ENCODE results near the gene LGALS7B. TPM values are rescaled to one million over a fixed set of nuclear protein-coding genes. Genes with fewer than 3 reads are reported as not detected.
"Not testable (repeated sequence)": the region's sequence is repeated elsewhere in the genome, so short reads cannot be mapped to it uniquely, and the experiment has no call there.

Gene LGALS7B
- total and polyA plus RNA-seq, 2 donors (not counting 1 experiment from before 2014, with no cell fraction given), result not detected

- ChIA-PET CTCF (no interaction called here), POLR2A (no interaction called here)
- Mint-ChIP-seq H3K27me3 (no peaks in the 10 kb centered on the region), H3K4me1 (peaks cover 4% of the 10 kb centered on the region), H3K9me3 (ENCODE audit: insufficient read depth) (no peaks in the 10 kb centered on the region), H3K27ac (no peak overlapping the region), H3K4me3 (no peak overlapping the region)
- Histone ChIP-seq H3K79me2 (ENCODE audit: control insufficient read depth, insufficient read depth, low read length) (no peaks in the 10 kb centered on the region), H3K9ac (ENCODE audit: low read length) (no peak overlapping the region), H2AFZ (ENCODE audit: insufficient read depth, low read depth, low read length, poor library complexity, severe bottlenecking) (no peak overlapping the region), H3K27ac (ENCODE audit: low read length in 2 of 2) (no peak overlapping the region), H3K4me2 (replicated peaks; ENCODE audit: low read depth, low read length, poor library complexity, severe bottlenecking) (no peak overlapping the region), H3K4me3 (ENCODE audit: control extremely low read depth in 1 of 5, extremely low read depth in 1 of 5, insufficient read depth in 1 of 5, low read depth in 2 of 5, low read length in 4 of 5) (no peak overlapping the region), H3K9me3 (ENCODE audit: control extremely low read depth in 1 of 3, control insufficient read depth in 2 of 3, insufficient read depth in 1 of 3, low read length in 2 of 3) (no peaks in the 10 kb centered on the region), H3K27me3 (replicated peaks in 1 of 4; ENCODE audit: control extremely low read depth in 1 of 4, control insufficient read depth in 3 of 4, insufficient read depth in 4 of 4, low read length in 3 of 4) (no peaks in the 10 kb centered on the region), H3K36me3 (replicated peaks in 1 of 2; ENCODE audit: control extremely low read depth in 1 of 2, control insufficient read depth in 1 of 2, extremely low read depth in 1 of 2, insufficient read depth in 2 of 2, low read length in 1 of 2) (no peaks in the 10 kb centered on the region), H4K20me1 (ENCODE audit: control insufficient read depth, insufficient read depth, low read length, poor library complexity, severe bottlenecking) (no peaks in the 10 kb centered on the region), H3K4me1 (ENCODE audit: control insufficient read depth in 2 of 2, insufficient read depth in 2 of 2, low read length in 2 of 2) (peaks cover 4 to 8% of the 10 kb centered on the region in 2 donors)
- WGBS (ENCODE audit: insufficient coverage), result 100% methylated on average over 2 of the region's 4 CpGs
- TF ChIP-seq CTCF (IDR thresholded peaks at IDR 0.05) (no peak), EZH2 (IDR thresholded peaks at IDR 0.05; ENCODE audit: borderline replicate concordance, insufficient read depth, low read depth, low read length, poor library complexity, severe bottlenecking) (no peak)
- no peak for ATAC-seq (ENCODE audit: low read depth)
- DNase-seq, result no peak
- intact Hi-C loops (cut with micrococcal nuclease), result loop anchor here (10.0 kb wide), 1 partner anchor 61 kb away; no protein-coding TSS in a partner anchor
These were observed 6.5 kb downstream of the LGALS7B start for GRCh38 chr19:38795549-38795948.

- WGBS (ENCODE audit: insufficient coverage), result no CpG with 5 or more reads among the region's 2 CpGs
- Histone ChIP-seq H3K4me2 (replicated peaks; ENCODE audit: low read depth, low read length, poor library complexity, severe bottlenecking) (no peak overlapping the region), H3K27ac (ENCODE audit: low read length in 2 of 2) (no peak overlapping the region)
These were observed 7.2 kb downstream of the LGALS7B start for GRCh38 chr19:38796154-38796553.

GRCh38 chr19:38797781-38798180, 8.8 kb downstream of the LGALS7B start:
- not testable (repeated sequence) for DNase-seq

More at GRCh38 chr19:38796154-38796553, 7.2 kb downstream of the LGALS7B start:
- ChIA-PET POLR2A (no interaction called here), CTCF (no interaction called here)
- H4K20me1 ChIP-seq (ENCODE audit: control insufficient read depth, insufficient read depth, low read length, poor library complexity, severe bottlenecking), result no peaks in the 10 kb centered on the region
- H2AFZ ChIP-seq (ENCODE audit: insufficient read depth, low read depth, low read length, poor library complexity, severe bottlenecking), result no peak overlapping the region
- no peak overlapping the region for H3K27ac Mint-ChIP-seq
- no peaks in the 10 kb centered on the region for H3K9me3 Mint-ChIP-seq (ENCODE audit: insufficient read depth)
- intact Hi-C loops (cut with micrococcal nuclease), result loop anchor here (10.0 kb wide), 1 partner anchor 61 kb away; no protein-coding TSS in a partner anchor
- DNase-seq (no peak), ATAC-seq (ENCODE audit: low read depth) (no peak)
- no peak overlapping the region for H3K4me3 ChIP-seq (ENCODE audit: control extremely low read depth in 1 of 5, extremely low read depth in 1 of 5, insufficient read depth in 1 of 5, low read depth in 2 of 5, low read length in 4 of 5)
- TF ChIP-seq EZH2 (IDR thresholded peaks at IDR 0.05; ENCODE audit: borderline replicate concordance, insufficient read depth, low read depth, low read length, poor library complexity, severe bottlenecking), result no peak
- no peaks in the 10 kb centered on the region for H3K79me2 ChIP-seq (ENCODE audit: control insufficient read depth, insufficient read depth, low read length)
- H3K9me3 ChIP-seq (ENCODE audit: control extremely low read depth in 1 of 3, control insufficient read depth in 2 of 3, insufficient read depth in 1 of 3, low read length in 2 of 3), result no peaks in the 10 kb centered on the region
- H3K4me1 Mint-ChIP-seq, result peaks cover 4% of the 10 kb centered on the region
- H3K9ac ChIP-seq (ENCODE audit: low read length), result no peak overlapping the region
- no peaks in the 10 kb centered on the region for H3K27me3 Mint-ChIP-seq
- no peaks in the 10 kb centered on the region for H3K36me3 ChIP-seq (replicated peaks in 1 of 2; ENCODE audit: control extremely low read depth in 1 of 2, control insufficient read depth in 1 of 2, extremely low read depth in 1 of 2, insufficient read depth in 2 of 2, low read length in 1 of 2)
- H3K4me1 ChIP-seq (ENCODE audit: control insufficient read depth in 2 of 2, insufficient read depth in 2 of 2, low read length in 2 of 2), result peaks cover 4 to 8% of the 10 kb centered on the region in 2 donors
- H3K4me3 Mint-ChIP-seq, result no peak overlapping the region
- no peaks in the 10 kb centered on the region for H3K27me3 ChIP-seq (replicated peaks in 1 of 4; ENCODE audit: control extremely low read depth in 1 of 4, control insufficient read depth in 3 of 4, insufficient read depth in 4 of 4, low read length in 3 of 4)

More at GRCh38 chr19:38797781-38798180, 8.8 kb downstream of the LGALS7B start:
- H3K27me3 Mint-ChIP-seq; H3K27ac ChIP-seq (ENCODE audit: low read length in 2 of 2); H3K36me3 ChIP-seq (replicated peaks in 1 of 2; ENCODE audit: control extremely low read depth in 1 of 2, control insufficient read depth in 1 of 2, extremely low read depth in 1 of 2, insufficient read depth in 2 of 2, low read length in 1 of 2); ATAC-seq (ENCODE audit: low read depth); H3K9me3 Mint-ChIP-seq (ENCODE audit: insufficient read depth); H2AFZ ChIP-seq (ENCODE audit: insufficient read depth, low read depth, low read length, poor library complexity, severe bottlenecking); H3K79me2 ChIP-seq (ENCODE audit: control insufficient read depth, insufficient read depth, low read length); H3K4me1 Mint-ChIP-seq; POLR2A ChIA-PET; H3K27me3 ChIP-seq (replicated peaks in 1 of 4; ENCODE audit: control extremely low read depth in 1 of 4, control insufficient read depth in 3 of 4, insufficient read depth in 4 of 4, low read length in 3 of 4); H3K4me2 ChIP-seq (replicated peaks; ENCODE audit: low read depth, low read length, poor library complexity, severe bottlenecking); H3K4me1 ChIP-seq (ENCODE audit: control insufficient read depth in 2 of 2, insufficient read depth in 2 of 2, low read length in 2 of 2); H3K4me3 ChIP-seq (ENCODE audit: control extremely low read depth in 1 of 5, extremely low read depth in 1 of 5, insufficient read depth in 1 of 5, low read depth in 2 of 5, low read length in 4 of 5); H3K27ac Mint-ChIP-seq; H3K9me3 ChIP-seq (ENCODE audit: control extremely low read depth in 1 of 3, control insufficient read depth in 2 of 3, insufficient read depth in 1 of 3, low read length in 2 of 3); H3K9ac ChIP-seq (ENCODE audit: low read length); H3K4me3 Mint-ChIP-seq; CTCF ChIA-PET; H4K20me1 ChIP-seq (ENCODE audit: control insufficient read depth, insufficient read depth, low read length, poor library complexity, severe bottlenecking): not testable (repeated sequence)
- no CpG with 5 or more reads among the region's 33 CpGs for WGBS (ENCODE audit: insufficient coverage)
- intact Hi-C loops (cut with micrococcal nuclease), result loop anchor here (10.0 kb wide), 1 partner anchor 63 kb away; no protein-coding TSS in a partner anchor

Measured in B cell (primary cell).